Prostate gland (tissue), 2 donors: ENCODE measurements around the gene CNIH1.

Experiments
- POLR2A ChIP-seq: fragments of 450-650 bp; IDR thresholded peaks from one replicate; pipeline ENCODE4 v1.6.1; 2016; ENCODE audit warnings: antibody characterized with exemption, mild to moderate bottlenecking
- POLR2AphosphoS5 ChIP-seq: sonication (generic); formaldehyde crosslinking; IDR thresholded peaks from one replicate; pipeline ENCODE4 v1.6.1; 2017; ENCODE audit warnings: antibody characterized with exemption
- TF ChIP-seq, protein P1 (sequence below), 4 experiments: fragments of 200-600 bp in 2 of 4; fragments of 450-650 bp in 2 of 4; sonication (generic) in 2 of 4; IDR thresholded peaks; 1 replicate in 3 of 4; 2 replicates in 1 of 4; pipeline ENCODE4 v1.5.1; 2016 to 2019; ENCODE audit warnings: antibody characterized with exemption in 4 of 4, mild to moderate bottlenecking in 2 of 4, moderate library complexity in 2 of 4

DNA sequence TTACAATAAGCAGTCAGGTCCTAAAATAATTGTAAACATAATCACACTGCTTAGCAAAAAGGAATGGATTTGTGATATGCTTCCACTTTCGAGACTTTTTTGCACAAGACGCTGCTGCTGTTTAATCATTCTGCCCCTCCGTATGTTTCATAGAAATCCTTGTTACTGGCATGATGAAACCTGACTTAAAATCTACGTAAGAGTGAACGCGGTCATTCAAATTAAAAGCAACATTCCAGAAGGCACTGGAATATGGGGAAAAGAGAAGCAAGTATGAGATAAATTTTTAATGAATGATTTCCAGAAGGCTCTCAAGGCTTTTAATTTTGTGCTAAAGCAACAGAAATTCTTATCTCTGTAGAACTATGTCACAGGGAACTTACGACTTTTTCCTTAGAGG lies 1.1 kb downstream of the CNIH1 start:
- TF ChIP-seq, protein P1, sequence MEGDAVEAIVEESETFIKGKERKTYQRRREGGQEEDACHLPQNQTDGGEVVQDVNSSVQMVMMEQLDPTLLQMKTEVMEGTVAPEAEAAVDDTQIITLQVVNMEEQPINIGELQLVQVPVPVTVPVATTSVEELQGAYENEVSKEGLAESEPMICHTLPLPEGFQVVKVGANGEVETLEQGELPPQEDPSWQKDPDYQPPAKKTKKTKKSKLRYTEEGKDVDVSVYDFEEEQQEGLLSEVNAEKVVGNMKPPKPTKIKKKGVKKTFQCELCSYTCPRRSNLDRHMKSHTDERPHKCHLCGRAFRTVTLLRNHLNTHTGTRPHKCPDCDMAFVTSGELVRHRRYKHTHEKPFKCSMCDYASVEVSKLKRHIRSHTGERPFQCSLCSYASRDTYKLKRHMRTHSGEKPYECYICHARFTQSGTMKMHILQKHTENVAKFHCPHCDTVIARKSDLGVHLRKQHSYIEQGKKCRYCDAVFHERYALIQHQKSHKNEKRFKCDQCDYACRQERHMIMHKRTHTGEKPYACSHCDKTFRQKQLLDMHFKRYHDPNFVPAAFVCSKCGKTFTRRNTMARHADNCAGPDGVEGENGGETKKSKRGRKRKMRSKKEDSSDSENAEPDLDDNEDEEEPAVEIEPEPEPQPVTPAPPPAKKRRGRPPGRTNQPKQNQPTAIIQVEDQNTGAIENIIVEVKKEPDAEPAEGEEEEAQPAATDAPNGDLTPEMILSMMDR (IDR thresholded peaks at IDR 0.05): no peak
- no peak for TF ChIP-seq POLR2A
- no peak for TF ChIP-seq POLR2AphosphoS5
